WERI-Rb-1 (cell line): Measurements from ENCODE around the gene CHD1.
"Not testable (repeated sequence)": the region's sequence is repeated elsewhere in the genome, so short reads cannot be mapped to it uniquely, and the experiment has no call there.

Source experiments
- DNase-seq: peaks from one replicate; pipeline ENCODE4 v3.0.0-alpha.2; 2020
- H3K27ac ChIP-seq: fragments of 250-450 bp; sonication (Bioruptor Pico); 2 replicates; pipeline ENCODE4 v1.5.1; 2020; ENCODE audit warnings: mild to moderate bottlenecking, moderate library complexity
- H3K27me3 ChIP-seq: fragments of 250-450 bp; sonication (Bioruptor Pico); 2 replicates; pipeline ENCODE4 v1.5.1; 2021; ENCODE audit warnings: mild to moderate bottlenecking, low read depth, moderate library complexity; ENCODE audit not compliant: insufficient read depth, severe bottlenecking
- H3K36me3 ChIP-seq: fragments of 250-450 bp; sonication (Bioruptor Pico); 2 replicates; pipeline ENCODE4 v1.5.1; 2020; ENCODE audit warnings: mild to moderate bottlenecking, moderate library complexity
- H3K4me3 ChIP-seq: 2 replicates; pipeline ENCODE4 v1.5.1; 2011; ENCODE audit warnings: low read depth, mild to moderate bottlenecking, control low read depth, low read length
- H3K9me3 ChIP-seq: fragments of 250-450 bp; sonication (Bioruptor Pico); 2 replicates; pipeline ENCODE4 v1.5.1; 2021; ENCODE audit warnings: mild to moderate bottlenecking, moderate library complexity; ENCODE audit not compliant: severe bottlenecking
- CTCF ChIP-seq: IDR thresholded peaks from 2 replicates; pipeline ENCODE4 v1.5.1; 2011; ENCODE audit warnings: low read depth, mild to moderate bottlenecking, control low read depth, inconsistent platforms, low read length

Gene CHD1

GRCh38 chr5:98961665-98962344 lies 33.0 kb upstream of the CHD1 start:
- no peak overlapping the region for H3K27ac ChIP-seq
- TF ChIP-seq CTCF, result no peak
- no peak overlapping the region for H3K4me3 ChIP-seq
- no peaks in the 10 kb centered on the region for H3K27me3 ChIP-seq
- H3K9me3 ChIP-seq, result peaks cover 7% of the 10 kb centered on the region
- no peak for DNase-seq
- no peaks in the 10 kb centered on the region for H3K36me3 ChIP-seq

GRCh38 chr5:98957307-98957706 lies 28.5 kb upstream of the CHD1 start:
- no peak for TF ChIP-seq CTCF
- Histone ChIP-seq H3K36me3 (no peaks in the 10 kb centered on the region), H3K27me3 (no peaks in the 10 kb centered on the region), H3K9me3 (no peaks in the 10 kb centered on the region), H3K4me3 (no peak overlapping the region), H3K27ac (no peak overlapping the region)
- DNase-seq, result no peak

GRCh38 chr5:98955888-98956287 lies 27.1 kb upstream of the CHD1 start:
- H3K27me3 ChIP-seq, H3K27ac ChIP-seq, H3K36me3 ChIP-seq, H3K9me3 ChIP-seq, H3K4me3 ChIP-seq, DNase-seq: not testable (repeated sequence)

- DNase-seq, H3K4me3 ChIP-seq, H3K9me3 ChIP-seq, H3K27me3 ChIP-seq, H3K27ac ChIP-seq, H3K36me3 ChIP-seq: not testable (repeated sequence)
Measured at GRCh38 chr5:98955471-98955870, 26.7 kb upstream of the CHD1 start.

- TF ChIP-seq CTCF, result no peak
- H3K27ac ChIP-seq, result no peak overlapping the region
- no peaks in the 10 kb centered on the region for H3K36me3 ChIP-seq
- no peak overlapping the region for H3K4me3 ChIP-seq
- DNase-seq, result no peak
- H3K9me3 ChIP-seq, result no peaks in the 10 kb centered on the region
- H3K27me3 ChIP-seq, result no peaks in the 10 kb centered on the region
Measured at GRCh38 chr5:98954392-98955028, 25.7 kb upstream of the CHD1 start.

GRCh38 chr5:98942847-98943246 lies 14.0 kb upstream of the CHD1 start:
- Histone ChIP-seq H3K9me3 (no peaks in the 10 kb centered on the region), H3K36me3 (no peaks in the 10 kb centered on the region), H3K4me3 (no peak overlapping the region), H3K27ac (no peak overlapping the region), H3K27me3 (no peaks in the 10 kb centered on the region)
- no peak for DNase-seq
- TF ChIP-seq CTCF, result no peak
